ENCODE data around the gene DNM2.

DNA sequence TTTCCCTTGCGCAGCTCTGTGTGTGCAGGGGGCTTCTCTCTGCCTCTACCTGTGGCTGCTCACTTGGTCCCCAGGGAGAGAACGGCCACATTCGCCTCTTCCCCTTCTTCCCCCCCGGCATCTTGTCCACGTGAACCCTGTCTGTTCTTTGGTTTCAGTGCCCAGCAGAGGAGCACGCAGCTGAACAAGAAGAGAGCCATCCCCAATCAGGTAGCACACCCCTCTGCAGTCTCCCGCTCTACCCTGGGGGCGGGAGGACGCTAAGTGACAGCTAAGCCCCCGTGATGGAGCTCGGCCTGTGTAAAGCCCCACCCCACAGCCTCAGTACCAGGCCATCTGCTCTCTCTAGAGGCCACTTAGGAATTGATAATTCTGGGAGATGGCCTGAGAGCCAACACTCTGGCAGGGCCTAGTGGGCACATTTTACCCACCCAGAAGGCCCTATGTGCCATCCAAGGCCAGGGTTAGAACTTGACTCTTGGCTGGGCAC lies 87.9 kb downstream of the DNM2 start:
- TF ChIP-seq EZH2 (IDR thresholded peaks at IDR 0.05; ENCODE audit: insufficient read depth, low read length) (no peak), CTCF (IDR thresholded peaks at IDR 0.05; ENCODE audit: insufficient read depth, low read depth, low read length) (no peak)

Data from astrocyte (in vitro differentiated cells and primary cell).